NCI-H2196 treated with DMSO at 0.1 percent for 48 hours (cell line): ENCODE data around the gene RBKS.
"Not testable (repeated sequence)": the region's sequence is repeated elsewhere in the genome, so short reads cannot be mapped to it uniquely, and the experiment has no call there.

ENCODE experiments used
- DNase-seq: peaks from one replicate; lab custom pipeline; 2025; ENCODE audit not compliant: unreplicated experiment; lab: John Stamatoyannopoulos, UW

RBKS gene

DNA sequence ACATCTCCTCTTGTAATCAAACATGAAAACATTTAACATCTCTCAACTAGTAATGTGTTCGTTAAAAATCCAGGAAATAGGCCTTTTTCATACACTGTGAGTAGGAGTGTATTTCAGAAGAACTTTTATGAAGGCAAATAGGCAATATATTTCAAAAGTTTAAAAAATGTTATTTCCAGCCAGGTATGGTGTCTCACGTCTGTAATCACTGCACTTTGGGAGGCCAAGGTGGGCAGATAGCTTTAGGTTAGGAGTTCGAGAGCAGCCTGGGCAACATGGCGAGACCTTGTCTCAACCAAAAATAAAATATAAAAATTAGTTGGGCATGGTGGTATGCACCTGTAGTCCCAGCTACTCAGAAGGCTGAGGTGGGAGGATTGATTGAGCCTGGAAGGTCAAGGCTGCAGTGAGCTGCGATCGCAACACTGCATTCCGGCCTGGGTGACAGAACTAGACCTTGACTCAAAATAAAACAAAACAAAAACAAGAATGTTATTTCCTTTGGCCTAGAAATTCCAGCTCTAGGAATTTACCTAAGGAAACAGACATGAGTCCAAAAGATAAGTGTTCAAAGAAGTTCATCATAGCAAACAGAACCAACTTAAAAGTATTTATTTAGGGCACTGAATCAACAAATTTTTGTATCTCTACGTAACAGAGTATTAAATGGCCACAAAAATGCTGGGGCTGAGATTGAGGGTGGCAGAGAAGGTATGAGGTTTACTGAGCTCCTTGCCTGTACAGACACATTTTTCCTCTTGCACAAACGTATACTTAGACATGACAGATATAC lies 14.9 kb downstream of the RBKS start:
- DNase-seq: no peak

DNA sequence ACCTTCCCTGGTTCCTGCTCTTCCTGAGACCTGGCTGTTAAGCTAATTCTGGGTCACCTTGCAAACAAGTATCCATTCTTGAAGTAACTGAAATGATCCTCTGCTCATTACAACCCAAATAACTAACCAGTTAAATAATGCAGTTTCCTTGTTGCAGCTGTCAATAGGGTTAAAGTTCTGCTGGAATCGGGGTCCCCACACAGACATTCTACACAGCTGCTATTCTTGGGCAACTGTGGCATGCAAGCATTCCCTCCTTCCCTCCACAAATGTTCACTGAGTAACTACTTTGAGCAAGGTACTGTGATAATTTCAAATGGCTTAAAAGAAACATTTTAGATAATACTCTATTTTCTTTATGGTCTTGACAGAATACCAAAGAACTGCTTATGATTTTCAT lies 17.1 kb downstream of the RBKS start:
- DNase-seq: no peak

DNA sequence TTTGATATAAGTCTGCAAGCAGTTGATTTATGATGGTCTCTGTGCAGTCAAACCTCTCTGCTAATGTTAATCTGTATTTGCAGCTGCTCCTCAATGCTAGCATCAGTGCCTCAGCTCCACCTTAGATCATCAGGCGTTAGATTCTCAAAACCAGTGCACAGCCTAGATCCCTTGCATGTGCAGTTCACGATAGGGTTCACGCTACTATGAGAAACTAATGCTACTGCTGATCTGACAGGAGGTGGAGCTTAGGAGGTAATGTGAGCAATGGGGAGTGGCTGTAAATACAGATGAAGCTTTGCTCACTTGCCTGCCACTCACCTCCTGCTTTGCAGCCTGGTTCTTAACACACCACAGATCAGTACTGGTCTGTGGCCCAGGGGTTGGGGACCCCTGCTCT lies 18.4 kb downstream of the RBKS start:
- DNase-seq: no peak

DNA sequence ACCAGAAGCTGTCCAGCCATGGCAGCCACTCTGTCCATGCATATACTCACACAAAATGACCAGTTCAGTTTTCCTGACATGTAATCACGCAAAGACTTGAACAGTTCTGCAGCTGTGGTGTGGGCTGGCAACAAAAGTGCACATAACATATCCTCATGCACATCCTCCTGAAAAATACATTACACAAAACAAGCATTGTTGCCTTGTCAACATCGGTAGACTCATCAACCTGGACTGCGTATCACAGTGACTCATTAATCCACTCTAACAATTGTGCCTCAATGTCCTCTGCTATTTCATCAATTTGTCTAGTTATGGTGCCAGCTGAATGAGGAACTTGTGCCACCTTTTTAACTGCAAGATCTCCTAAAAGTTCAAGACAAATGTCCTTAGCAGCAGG lies 19.5 kb downstream of the RBKS start:
- no peak for DNase-seq

DNA sequence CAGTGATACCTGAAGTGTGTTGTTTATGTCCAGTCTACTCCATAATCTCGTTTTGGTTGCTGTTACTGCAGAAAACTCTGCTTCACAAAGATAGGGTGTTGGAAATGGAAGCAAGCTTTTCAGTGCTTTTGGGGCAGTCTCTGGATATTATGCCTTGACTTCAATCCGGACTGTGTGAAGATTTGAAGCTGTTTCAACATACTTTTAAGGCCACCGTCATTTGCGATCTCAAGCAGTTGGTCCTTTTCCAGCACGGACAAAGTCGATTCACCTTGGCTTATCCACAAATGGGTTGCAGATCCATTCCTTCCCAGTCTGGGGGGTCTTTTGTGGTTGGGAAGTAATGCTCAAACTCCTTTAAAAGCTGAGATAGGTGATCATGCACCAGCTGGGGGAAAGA lies 20.4 kb downstream of the RBKS start:
- no peak for DNase-seq

GRCh38 chr2:27866237-27866636 lies 23.9 kb downstream of the RBKS start:
- DNase-seq: no peak

DNA sequence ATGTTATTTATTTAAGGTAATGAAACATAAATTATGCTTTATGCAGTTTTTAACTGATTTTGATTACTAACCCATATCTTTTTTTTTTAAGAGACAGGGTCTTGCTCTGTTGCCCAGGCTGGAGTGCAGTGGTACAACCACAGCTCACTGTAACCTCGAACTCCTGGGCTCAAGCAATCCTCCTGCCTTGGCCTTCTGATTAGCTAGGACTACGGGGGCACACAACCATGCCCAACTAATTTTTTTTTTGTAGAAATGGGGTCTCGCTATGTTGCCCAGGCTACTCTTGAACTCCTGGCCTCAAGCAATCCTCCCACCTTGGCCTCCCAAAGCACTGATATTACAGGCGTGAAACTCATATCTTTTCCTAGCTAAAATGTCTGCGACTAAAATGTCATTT lies 26.2 kb downstream of the RBKS start:
- DNase-seq: not testable (repeated sequence)

- DNase-seq: no peak
Observed at GRCh38 chr2:27863146-27863545, 27.0 kb downstream of the RBKS start.

DNA sequence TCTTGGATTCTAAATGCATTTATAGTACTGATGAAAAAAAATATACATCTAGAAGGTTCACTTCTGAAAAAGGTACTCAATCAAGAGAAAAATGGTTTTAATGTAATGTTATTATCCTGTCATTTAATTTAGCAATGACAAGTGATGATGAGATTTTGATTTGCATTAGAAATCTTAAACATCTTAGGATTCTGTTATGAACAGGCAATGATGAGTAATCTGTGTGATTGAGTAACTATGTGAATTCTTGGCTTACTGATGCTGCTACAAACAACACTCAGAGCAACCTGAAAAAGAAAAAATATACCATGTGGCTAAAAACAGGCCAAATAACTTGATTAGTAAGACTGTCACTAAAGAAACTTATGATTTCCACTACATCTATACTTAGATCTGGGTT lies 30.1 kb downstream of the RBKS start:
- DNase-seq: no peak

DNA sequence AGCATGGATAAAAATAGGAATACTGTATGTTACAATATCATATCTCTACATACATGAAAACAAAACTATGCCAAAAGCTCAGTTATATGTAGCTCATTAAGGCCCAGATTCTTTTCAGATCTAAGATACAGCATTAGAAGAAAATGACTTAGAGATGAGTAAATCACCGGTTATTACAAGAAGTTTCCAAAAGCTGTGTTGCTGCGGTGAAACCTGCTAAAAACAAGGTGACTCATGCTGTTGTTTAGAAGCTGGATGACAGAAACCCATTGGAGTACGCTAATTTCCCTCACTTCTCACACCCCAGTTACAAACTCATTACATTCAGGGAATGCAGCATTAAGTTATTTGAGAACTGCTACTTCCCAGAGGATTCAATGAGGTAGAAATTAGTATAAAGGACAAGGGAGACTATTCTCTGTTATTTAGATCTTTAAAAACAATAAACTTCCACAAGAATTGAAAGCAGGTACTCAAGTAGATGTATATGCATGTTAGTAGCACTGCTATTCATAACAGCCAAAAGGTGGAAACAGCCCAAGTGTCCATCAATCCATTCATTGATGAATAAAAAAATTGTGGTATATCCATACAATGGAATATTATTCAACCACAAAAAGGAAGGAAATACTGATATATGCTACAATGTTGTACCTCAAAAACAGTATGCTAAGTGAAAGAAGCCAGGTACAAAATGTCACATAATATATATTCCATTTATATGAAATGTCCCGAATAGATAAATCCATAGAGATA lies 32.6 kb downstream of the RBKS start:
- DNase-seq: no peak

GRCh38 chr2:27856956-27857355 lies 33.2 kb downstream of the RBKS start:
- no peak for DNase-seq

DNA sequence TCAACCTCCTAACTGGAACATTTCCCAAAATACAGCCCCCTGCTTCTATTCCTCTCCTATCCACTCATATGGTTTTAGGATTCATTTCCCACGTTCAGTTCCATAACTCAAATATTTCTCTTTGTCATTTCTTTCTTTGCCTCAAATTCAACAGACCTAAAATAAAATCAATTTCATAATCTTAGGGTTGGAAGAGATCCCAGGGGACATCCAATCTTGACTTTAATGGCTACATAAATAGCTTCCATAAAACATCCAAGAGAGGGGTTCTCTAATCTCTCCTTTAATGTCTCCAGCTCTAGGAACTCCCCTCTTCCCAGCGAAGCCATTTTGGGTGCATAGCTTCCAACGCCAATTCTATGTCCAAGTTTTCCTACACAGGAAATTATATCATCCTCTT lies 33.8 kb downstream of the RBKS start:
- DNase-seq: no peak

DNA sequence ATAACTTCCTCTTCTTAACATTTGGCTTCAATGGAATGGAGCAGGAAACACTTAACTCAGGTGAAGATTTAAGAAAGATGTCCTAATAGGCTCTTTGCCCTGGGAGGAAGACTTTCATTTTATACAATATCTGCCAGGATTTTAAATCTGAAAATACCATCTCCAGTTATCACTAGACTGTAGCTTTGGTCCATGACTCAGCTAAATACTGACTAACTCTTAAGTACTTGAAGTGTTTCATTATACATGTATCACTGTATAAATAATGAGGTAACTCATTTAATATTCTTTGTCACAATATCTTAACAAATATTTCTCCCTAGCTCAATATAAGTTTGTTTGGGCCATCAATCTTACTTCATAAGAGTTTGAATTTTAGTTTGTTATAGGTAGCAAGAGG lies 34.7 kb downstream of the RBKS start:
- no peak for DNase-seq

DNA sequence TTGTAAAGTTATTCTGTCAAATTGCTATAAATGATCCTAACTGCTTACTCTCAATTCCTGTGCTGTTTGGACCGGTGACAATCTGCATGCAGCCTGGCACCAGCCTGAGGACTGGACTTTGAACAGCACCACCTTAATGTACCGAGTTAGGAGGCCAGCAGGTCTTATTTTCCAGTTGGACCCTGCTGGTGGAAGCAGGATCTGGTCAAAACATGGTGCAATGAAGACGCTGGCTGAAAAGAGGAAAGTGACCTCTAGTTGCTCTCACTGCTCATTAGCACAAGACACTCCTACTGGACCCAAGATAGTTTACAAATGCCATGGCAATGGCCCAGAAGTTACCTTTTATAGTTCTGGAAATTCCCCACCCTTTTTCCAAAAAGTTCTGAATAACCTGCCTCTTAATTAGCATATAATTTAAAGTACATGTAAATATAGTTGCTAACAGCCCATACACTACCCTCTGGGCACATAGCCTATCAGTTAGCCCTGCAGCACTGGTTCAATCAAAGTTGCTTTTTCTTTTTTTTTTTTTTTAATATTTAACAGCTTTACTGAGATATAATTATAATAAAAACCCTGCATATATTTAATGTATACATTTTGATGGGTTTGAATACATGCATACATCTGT lies 35.8 kb downstream of the RBKS start:
- no peak for DNase-seq

DNA sequence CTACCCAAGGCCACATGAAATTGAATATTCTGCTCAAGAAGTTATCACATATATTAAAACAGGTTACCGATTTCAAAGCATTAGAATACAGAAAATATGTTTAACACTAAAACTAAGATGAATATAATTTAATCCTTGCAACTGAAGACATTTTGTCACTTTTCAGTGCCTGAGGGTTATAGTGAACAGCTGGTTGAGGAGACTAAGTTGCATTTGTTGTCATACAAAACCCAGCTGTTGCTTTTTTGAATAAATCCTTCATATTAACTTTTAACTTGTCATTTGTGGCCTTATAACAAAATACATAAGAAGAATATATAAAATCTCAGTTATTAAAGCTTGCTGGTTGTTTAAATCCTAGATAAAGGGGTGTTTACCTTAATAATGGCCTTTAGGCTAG lies 37.5 kb downstream of the RBKS start:
- no peak for DNase-seq

- no peak for DNase-seq
Observed at GRCh38 chr2:27849558-27850205, 40.5 kb downstream of the RBKS start.

DNA sequence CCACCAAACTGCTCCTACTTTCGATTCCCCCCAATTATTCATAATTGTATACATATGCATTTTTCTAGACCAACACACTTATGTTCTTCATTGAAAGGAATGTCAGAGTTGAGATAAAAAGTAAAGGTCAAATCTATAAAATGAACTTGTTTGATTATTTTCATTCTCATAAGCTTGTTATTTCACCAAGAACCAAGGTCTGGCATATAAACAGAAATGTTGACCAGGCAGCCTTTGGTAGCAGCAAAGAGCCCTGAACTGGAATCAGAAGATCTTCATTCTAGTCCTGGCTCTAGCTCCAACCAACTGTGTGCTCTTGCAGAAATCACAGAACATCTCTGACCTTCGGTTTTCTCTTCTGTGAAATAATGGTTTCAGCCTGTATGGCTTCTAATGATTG lies 42.9 kb downstream of the RBKS start:
- no peak for DNase-seq

GRCh38 chr2:27844821-27845255 lies 45.3 kb downstream of the RBKS start:
- DNase-seq: no peak

DNA sequence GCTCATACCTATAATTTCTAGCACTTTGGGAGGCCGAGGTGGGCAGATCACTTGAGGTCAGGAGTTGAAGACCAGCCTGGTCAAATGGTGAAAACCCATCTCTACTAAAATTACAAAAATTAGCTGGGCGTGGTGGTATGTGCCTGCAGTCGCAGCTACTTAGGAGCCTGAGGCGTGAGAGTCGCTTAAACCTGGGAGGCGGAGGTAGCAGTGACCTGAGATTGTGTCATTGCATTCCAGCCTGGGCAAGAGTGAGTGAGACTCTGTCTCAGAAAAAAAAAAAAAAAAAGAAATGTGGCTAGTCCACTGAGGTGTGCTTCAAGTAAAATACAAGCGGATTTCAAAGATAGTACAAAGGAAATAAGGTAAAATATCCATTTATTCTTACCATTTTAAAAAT lies 46.2 kb downstream of the RBKS start:
- DNase-seq: no peak

DNA sequence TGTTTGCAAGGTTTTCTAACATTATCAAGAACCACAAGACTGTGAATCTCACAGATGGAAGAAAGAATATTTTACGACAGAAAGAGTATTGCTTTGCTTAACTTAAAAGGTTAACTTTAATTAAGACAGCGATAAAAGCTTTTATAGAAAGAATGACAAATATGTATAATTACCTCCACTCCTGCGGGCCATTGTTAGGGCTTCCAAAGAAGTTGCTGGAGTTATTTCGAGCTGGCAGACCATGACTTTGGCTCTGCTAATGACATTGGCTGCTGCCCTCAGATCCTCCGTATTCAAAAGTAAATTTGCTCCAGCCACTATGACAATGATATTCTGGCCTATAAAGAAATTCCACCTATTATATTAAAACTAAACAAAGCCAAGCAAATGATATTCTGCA lies 47.3 kb downstream of the RBKS start:
- no peak for DNase-seq

- DNase-seq: no peak
Observed at GRCh38 chr2:27839022-27839618, 51.1 kb downstream of the RBKS start.
